SU-DHL-6 (cell line): ENCODE data around the gene PAWR.

Source experiments
- CTCF ChIP-seq: fragments of 200-600 bp; sonication (generic); IDR thresholded peaks from one replicate; pipeline ENCODE4 v1.5.1; 2017; ENCODE audit warnings: antibody characterized with exemption, mild to moderate bottlenecking, low read length, moderate library complexity; ENCODE audit not compliant: insufficient read depth, poor library complexity, severe bottlenecking
- EZH2phosphoT487 ChIP-seq: fragments of 200-600 bp; sonication (generic), shearing (Covaris generic); conservative IDR thresholded peaks from 2 replicates; pipeline ENCODE4 v1.6.1; 2018; ENCODE audit warnings: mild to moderate bottlenecking, antibody characterized with exemption, low read length, moderate library complexity, mixed read lengths

GRCh38 chr12:79688376-79689060 is 2.2 kb downstream of the PAWR start:
- TF ChIP-seq EZH2phosphoT487 (no peak), CTCF (no peak)
